MM.1S (cell line): ENCODE measurements around the gene TSPAN15.

ENCODE experiments used
- EZH2 ChIP-seq: fragments of 300-600 bp; sonication (generic); optimal IDR thresholded peaks from 2 replicates; pipeline ENCODE3; 2017; ENCODE audit warnings: low read depth, mild to moderate bottlenecking, antibody characterized with exemption, low read length, mixed read lengths
- TF ChIP-seq, protein P1 (sequence below): fragments of 300-600 bp; sonication (generic); IDR thresholded peaks from 2 replicates; pipeline ENCODE4 v1.5.1; 2016; ENCODE audit warnings: antibody characterized with exemption, low read length, mixed read lengths

DNA sequence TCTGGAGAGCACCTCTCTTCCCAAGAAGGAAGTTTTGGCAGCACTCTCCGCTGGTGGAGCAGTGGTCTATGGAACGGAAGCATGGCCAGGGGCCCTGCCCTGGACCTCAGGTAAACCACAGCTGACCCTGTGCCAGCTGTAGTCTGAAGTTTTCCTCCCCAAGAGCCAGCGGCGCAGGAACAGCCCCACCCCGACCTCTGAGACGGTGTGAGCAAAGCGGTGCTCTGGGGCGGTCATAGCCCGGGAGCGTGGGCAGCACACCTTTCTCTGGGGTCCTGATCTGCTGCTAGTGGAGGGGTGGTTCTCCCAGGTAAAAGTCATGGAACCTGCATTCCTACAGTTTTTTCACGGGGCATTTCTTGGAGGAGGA is 52.6 kb downstream of the TSPAN15 start:
- TF ChIP-seq, protein P1, sequence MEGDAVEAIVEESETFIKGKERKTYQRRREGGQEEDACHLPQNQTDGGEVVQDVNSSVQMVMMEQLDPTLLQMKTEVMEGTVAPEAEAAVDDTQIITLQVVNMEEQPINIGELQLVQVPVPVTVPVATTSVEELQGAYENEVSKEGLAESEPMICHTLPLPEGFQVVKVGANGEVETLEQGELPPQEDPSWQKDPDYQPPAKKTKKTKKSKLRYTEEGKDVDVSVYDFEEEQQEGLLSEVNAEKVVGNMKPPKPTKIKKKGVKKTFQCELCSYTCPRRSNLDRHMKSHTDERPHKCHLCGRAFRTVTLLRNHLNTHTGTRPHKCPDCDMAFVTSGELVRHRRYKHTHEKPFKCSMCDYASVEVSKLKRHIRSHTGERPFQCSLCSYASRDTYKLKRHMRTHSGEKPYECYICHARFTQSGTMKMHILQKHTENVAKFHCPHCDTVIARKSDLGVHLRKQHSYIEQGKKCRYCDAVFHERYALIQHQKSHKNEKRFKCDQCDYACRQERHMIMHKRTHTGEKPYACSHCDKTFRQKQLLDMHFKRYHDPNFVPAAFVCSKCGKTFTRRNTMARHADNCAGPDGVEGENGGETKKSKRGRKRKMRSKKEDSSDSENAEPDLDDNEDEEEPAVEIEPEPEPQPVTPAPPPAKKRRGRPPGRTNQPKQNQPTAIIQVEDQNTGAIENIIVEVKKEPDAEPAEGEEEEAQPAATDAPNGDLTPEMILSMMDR, result no peak
- TF ChIP-seq EZH2, result no peak
